SK-MEL-5 (cell line): ENCODE measurements around the gene PTGR3. TPM values are rescaled to one million over a fixed set of nuclear protein-coding genes. Genes with fewer than 3 reads are reported as not detected.

Source experiments
- DNase-seq: peaks from one replicate; pipeline ENCODE4 v3.0.0-alpha.2; 2016; ENCODE audit warnings: low read depth, low spot score
- in situ Hi-C: cut with HindIII; loops from 2 replicates; pipeline ENCODE4 v1.10.0; 2016; ENCODE audit warnings: low sequenced_read_pairs, high pct_unique_total_duplicates, low pct_unique_long_range_greater_than_20kb
- total RNA-seq: library from RNA; depleted of rRNA; stranded (reverse); fragments of >200 nt; shearing (Covaris generic); gene quantifications from 2 replicates; pipeline ENCODE4 v1.2.3, GENCODE V29; 2014

PTGR3 gene
- total RNA-seq, 1 experiment from 2014 or later: 10.0 TPM

DNA sequence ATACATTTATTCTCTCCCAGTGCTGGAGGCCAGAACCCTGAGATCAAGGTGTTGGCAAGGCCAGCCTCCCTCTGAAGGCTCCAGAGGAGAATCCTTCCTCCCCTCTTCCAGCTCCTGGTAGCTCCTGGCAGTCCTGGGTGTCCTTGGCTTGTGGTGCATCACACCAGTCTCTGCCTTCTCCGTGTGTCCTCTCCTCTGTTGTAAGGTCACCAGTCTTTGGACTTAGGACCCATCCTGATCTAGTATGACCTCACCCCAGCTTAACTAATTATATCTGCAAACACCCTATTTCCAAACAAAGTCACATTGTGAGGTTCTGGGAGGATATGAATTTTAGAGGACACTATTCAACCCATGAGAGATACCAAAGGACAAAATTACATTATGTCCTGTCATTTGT lies 32.8 kb upstream of the PTGR3 start:
- in situ Hi-C loops: no loop called here
- DNase-seq: no peak

DNA sequence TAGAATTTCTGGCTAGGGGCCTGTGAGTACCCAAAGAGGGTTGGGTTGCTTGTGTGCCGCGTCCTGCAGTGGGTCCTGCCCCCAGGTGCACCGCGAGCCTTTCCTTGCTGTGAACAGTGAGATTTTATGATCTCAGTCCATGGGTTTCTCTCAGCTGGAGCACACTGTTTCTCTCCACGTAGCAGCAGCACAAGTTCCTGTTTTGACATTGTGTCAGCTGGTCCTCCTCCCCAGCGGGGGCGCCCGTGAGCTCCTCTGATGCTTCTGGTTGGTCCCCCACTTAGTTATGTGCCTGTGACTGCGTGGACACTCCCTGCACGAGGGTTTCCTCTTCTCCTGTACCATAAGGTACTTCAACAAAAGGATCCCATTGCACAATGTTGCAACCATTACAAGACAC lies 31.5 kb upstream of the PTGR3 start:
- in situ Hi-C loops: no loop called here
- no peak for DNase-seq

DNA sequence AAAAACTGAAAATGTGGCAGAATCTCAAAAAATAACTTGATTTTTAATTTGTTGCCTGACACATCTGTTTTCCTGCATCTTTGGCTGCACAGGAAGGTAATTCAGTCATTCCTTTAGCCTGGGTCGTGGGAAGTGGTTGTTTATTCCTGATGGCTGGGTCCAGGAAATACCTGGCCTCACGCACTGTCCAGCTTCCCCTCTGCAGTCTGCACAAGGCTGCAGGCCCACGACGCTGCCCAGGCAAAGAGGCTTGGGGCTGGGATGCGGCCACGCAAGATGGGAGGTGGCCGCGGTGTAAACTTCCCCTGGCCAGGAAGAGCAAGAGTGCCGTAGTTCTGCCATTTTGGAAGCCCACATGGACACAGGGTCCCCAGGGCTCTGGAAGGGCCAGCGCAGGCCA lies 29.8 kb upstream of the PTGR3 start:
- in situ Hi-C loops: no loop called here

DNA sequence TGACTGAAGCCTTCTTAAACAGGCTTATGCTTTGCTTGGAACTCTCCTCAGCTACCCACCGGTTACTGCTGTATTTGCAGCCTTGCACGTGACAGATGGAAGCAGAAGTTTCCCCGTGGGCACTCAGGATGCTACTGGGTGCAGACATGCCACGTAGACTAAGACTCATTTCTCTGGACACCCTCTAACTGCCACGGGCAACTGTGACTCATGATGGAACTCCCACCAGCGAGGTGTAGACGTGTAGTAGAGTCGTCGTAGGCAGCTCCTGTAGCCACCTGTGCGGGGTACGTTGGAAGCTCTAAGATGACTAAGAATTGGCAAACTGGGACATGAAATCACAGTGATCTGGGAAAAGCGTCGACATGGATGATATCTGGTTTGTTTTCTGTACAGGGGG lies 29.2 kb upstream of the PTGR3 start:
- no peak for DNase-seq
- in situ Hi-C loops: no loop called here

More for the DNA sequence above, 29.8 kb upstream of the PTGR3 start:
- no peak for DNase-seq

DNA sequence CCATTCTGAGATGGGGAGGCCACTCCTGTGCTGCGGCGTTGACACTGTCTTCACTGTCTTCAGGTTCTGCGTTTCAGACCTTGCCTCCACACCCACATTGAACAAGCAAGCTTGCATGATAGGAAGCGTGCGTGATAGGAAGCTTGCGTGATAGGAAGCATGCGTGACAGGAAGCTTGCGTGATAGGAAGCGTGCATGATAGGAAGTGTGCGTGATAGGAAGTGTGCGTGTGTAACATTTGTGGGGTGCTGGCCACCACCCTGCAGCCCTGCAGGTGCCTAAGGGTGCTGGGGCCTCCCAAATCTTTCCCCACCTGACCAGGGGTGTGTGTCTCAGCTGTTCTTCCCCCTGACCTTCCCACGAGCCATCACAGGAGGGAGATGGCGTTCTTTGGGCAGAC lies 27.0 kb upstream of the PTGR3 start:
- no peak for DNase-seq
- in situ Hi-C loops: no loop called here

DNA sequence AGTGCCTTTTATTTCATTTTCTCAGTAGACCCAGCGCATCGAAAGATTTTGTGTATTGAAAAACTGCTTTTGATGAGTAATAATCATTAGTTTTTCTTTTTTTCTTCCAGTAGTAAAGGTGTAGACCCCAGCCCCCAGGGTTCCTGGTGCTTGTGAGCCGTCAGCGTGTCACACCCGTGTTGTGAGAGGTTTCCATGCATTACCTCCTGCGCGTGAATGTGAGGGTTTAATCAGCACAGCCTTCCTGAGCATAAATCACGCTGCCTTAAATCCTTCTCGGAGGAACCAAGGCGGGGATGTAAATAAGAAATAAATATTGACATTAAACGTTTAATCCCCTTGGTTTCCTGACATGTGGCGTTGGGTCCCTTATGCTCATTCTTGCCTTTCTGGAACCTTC lies 26.0 kb upstream of the PTGR3 start:
- in situ Hi-C loops: no loop called here
- DNase-seq: no peak

DNA sequence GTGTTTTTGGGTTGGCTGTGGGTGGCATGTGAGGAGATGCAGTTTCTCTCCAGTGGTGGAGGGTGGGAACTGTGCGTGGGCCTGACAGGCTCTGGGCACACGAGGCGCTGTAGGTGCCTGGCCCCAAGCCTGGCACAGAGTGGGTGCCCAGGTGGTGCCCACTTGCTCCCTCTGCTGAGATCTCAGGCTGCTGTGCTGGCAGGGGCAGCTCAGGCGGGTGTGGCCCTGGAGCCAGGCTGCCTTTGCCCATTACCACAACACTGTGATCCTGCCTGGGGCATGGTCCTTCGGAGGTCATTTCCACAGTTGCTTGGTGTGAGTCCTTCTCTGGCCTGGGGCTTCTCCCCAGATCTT lies 22.1 kb upstream of the PTGR3 start:
- DNase-seq: no peak
- in situ Hi-C loops: no loop called here

DNA sequence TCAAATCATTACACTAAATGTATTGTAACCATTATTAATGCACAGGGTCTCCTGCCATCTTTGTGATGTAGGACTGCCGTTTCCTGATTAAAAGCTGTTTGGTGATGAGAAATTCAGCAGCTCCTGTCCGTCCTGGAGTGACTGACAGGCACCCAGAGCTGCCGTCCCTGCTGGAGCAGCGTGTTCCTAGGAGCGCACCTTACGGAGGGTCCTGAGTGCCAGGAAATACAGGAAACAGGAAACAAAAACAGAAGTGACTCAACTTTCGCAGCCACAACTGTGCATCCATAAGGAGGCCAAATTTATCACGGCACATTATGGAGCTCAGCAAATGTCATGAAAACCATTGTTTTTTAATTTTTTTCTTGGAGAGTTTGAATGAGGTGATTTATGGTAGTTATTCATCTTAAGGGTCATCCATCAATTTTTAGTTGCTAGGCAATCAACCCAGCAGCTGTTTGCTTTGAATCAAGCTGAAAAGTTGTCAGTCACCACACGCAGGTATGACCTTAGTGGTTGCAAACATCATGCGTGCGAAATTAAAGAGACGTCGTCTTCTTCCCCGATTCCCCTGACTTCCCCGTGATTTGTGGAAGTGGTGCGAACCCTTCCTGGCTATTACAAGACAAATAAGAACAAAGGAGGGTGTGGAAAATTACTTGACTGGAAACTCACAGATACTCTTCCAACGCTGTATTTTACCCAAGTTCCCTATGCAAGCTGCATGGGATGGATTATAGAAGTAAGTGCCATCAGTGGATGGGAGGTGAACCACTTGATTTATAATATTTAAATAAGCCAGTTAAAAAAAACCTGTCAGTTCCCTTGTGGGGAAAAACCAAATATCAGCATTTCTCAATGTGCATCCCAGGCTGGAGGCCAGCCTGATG lies 21.5 kb upstream of the PTGR3 start:
- DNase-seq: no peak
- in situ Hi-C loops: no loop called here

DNA sequence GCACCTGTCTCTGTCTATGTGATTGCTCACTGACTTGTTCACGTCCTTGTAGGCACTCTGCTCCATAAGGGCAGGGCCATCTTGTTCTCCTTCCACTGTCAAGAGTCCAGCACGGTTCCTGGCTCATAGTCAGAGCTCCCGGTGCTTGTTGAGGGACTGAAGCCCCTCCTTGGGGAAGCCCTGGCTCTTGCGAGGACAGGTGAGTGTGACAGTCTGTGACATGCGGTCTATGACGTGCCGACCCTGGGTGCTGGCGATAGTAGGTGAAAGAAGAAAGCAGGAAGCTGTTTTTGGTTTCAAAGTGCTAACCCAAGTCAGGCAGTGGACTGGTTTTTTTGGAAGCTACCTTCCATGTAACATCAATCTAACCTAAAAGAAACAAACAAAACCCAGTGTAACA lies 20.5 kb upstream of the PTGR3 start:
- DNase-seq: no peak
- in situ Hi-C loops: no loop called here

DNA sequence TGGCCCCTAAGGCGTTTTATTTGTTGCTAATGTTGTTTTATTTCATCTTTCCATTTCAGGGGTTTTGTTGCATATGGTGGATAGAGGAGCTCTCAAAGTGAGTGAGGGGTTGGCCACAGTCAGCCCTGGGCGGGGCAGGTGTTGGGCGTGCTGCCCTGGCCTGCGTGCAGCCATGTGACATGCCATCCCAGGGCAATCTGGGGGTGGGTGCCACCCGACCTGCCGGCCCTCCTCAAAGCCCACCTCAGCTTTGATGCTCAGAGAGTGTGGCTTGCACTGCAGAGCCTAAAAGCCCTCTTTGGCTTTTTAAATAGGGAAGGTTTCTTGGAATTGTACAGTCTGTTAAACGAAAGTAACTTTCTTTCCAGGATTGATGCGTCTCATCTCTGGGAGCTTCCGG lies 20.0 kb upstream of the PTGR3 start:
- in situ Hi-C loops: no loop called here
- no peak for DNase-seq

DNA sequence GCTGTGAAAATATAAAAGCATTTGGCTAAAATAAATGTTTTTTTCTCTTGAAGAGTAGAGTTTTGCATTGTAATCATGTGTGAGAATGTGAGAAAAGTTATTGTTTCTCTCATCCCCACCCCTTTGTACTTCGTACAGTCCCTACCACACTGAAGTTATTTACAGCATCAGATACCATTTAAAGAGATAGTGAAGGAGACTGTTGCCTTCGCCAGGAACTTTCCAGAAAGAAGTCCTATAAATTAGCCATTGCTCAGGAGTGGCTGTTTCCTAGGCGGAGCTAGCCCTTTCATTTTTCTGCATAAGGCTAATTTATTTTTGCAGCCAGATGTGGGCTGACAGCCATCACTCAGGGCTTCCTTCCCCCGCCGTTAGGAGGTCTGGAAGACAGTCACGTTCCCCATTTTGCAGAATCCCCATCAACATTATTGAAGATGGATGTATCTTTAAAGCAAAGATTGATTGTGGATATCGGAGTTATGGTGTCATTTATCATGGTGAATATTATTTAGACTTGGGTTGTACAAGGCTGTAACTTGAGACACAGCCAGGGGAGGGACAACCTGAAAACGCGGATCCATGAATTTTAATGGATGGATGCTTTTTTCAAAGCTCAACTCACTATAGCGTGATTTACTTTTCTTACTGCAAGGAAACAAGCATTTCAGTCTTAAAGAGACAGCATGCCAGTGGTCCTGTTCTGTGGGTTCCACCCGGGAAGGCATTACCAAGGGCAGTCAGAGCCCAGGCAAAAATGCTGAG lies 18.8 kb upstream of the PTGR3 start:
- no peak for DNase-seq
- in situ Hi-C loops: no loop called here

DNA sequence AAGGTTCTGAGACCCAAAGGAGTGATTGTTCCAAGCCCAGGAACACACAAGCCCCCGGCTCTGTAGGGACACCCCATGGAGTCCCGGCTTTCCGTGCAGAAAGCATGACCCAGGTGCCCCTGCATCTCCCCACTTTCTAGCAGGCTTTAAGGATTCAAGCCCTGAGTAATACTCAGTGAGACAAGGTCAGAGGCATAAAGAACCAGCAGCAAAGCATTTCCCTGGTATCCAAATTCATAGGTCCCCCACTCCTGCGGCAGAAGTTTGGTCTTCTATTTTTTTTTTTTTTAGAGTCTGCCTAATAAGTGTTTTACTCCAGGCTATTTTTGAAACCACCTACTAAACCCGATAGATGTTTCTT lies 18.0 kb upstream of the PTGR3 start:
- DNase-seq: no peak
- in situ Hi-C loops: no loop called here

DNA sequence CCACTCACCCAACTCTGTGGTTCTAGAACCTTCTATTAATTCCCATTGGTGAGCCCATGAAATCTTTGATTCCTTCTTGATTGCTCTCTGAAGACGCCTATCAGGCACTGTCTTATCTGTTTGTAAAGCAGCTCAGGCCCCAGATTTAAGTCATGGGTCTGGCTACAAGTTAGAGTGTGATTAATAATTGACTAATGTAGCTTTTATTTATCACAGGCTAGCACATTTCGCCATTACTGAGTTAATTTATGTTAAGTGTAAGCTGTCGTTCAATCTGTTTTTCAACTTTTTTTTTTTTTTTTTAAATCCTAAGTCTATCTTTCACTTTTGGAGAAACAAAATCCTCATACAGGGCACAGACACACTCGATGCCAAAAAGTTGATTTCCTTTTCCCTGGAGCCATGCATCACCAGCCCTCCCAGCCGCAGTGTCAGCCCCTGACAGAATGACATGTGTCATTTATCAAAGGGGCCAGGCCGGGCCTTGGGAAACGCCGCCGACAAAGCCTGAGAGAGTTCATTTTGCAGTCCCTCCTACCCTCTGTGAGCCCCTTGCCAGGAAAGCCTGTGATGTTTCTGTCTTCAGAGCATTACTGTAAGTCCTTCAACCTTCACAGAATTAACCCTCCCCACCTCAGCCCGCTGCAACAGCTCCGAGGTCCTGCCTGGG lies 17.5 kb upstream of the PTGR3 start:
- in situ Hi-C loops: no loop called here
- DNase-seq: no peak

DNA sequence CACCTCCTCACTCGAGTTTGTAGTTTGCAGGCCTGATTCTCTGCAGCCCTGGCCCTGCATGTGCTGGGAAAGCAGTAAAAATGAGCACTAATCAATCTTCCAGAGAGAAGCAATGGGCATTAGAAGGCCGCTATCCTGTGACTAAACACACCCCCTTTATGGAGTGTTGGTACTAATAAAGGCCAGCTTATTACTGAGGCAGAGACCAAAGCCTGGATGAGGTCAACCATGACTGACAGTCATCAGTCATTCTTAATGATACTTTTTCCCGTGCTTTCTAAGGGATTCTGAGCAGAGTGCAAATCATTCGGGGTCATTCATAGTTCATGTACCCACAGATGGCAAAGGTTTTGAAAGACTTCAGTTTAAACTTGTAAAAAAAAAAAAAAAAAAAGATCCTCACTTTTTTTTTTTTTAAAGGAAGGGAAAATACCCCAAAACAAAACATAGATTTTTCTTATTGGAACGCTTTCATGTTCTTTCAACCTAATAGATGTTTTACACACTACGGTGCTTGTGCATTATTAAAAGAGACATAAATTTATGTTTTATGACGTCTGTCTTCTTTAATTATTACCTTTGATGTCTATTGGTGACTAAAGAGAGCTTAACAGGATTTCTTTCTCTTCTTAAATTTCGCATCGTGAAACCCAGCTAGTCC lies 14.9 kb upstream of the PTGR3 start:
- in situ Hi-C loops: no loop called here
- no peak for DNase-seq

DNA sequence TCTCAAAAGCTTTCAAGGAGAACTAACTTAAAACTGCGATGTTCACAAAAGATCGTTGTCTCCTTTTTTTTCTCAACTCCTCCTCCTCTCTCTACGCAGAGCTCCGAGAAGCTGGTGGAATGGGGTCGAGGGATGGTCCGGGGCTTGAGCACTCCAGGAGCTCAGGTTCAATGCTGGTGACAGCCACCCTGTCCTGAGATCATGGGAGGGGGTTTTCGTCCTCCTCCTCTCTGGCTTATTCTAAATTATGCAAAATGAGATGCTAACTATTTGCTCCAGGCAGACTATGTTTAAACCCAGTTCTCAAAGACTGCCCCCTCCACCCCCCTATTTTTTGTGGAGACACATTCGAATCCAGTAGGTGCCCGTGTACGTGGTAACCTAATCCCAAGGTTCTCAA lies 13.5 kb upstream of the PTGR3 start:
- in situ Hi-C loops: no loop called here
- no peak for DNase-seq

DNA sequence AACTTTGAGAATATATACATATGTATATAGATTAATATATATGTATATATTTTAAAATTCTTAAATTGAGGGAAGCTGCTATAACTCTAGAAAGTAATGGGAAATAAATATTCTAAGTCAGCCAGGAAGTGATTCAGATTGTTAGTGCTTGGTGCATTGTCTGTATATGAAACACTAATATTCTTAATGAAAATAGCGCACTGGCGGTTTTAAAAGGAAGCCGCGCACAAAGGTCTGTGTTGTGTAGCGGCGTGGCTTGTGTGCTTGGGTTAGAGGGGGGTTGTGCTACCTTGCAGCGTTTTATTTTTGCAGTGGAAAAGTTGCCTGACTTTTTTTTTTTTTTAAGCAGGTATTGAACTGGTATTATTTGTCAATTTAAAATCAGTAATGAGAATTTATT lies 13.0 kb upstream of the PTGR3 start:
- no peak for DNase-seq
- in situ Hi-C loops: no loop called here

DNA sequence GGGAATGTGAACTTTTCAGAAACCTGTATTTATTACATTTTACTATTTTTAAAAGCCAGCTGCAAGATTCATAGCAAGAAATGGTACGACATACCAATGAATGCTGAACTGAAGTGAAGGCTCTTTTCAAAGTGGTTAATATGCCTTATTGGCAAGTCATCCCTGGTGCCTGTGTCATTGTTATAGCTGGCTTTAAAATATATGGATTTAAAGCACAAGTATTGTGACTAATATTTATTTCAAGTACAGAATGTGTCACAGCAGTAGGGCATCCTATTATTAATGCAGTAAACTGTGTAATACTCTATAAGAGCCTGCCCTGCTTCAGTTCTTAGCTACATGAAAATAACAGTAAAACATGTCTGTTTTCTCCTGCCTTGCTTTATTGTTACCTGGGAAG lies 12.5 kb upstream of the PTGR3 start:
- in situ Hi-C loops: no loop called here
- no peak for DNase-seq
